GM19328 (cell line): ENCODE measurements around the gene TNIP1.
A peak's percentile ranks its signal among the peaks of the same experiment; 100 is the strongest.

Experiments used
- ATAC-seq: cut with Tn5 transposase; IDR thresholded peaks from one replicate; pipeline ENCODE4 v1.9.1; 2021; ENCODE audit warnings: mild to moderate bottlenecking, moderate library complexity; ENCODE audit not compliant: unreplicated experiment

The TNIP1 gene

GRCh38 chr5:151066920-151067319 lies 13.9 kb downstream of the TNIP1 start:
- ATAC-seq = no peak

- no peak for ATAC-seq
Measured at GRCh38 chr5:151065609-151066008, 15.2 kb downstream of the TNIP1 start.

GRCh38 chr5:151064916-151065499 lies 15.8 kb downstream of the TNIP1 start:
- ATAC-seq = no peak

GRCh38 chr5:151063142-151063989 lies 17.5 kb downstream of the TNIP1 start:
- no peak for ATAC-seq

- ATAC-seq = no peak
Measured at GRCh38 chr5:151062405-151063141, 18.3 kb downstream of the TNIP1 start.

GRCh38 chr5:151060742-151061141 lies 20.1 kb downstream of the TNIP1 start:
- ATAC-seq = no peak

GRCh38 chr5:151058891-151059489 lies 21.8 kb downstream of the TNIP1 start:
- no peak for ATAC-seq

GRCh38 chr5:151058301-151058700 lies 22.5 kb downstream of the TNIP1 start:
- ATAC-seq = no peak

GRCh38 chr5:151056379-151057325 lies 24.2 kb downstream of the TNIP1 start:
- ATAC-seq = no peak

GRCh38 chr5:151055336-151055735 lies 25.5 kb downstream of the TNIP1 start:
- no peak for ATAC-seq

GRCh38 chr5:151054709-151055108 lies 26.1 kb downstream of the TNIP1 start:
- ATAC-seq = no peak

GRCh38 chr5:151053796-151054462 lies 26.9 kb downstream of the TNIP1 start:
- no peak for ATAC-seq

- no peak for ATAC-seq
Measured at GRCh38 chr5:151052836-151053235, 28.0 kb downstream of the TNIP1 start.

GRCh38 chr5:151051931-151052608 lies 28.8 kb downstream of the TNIP1 start:
- no peak for ATAC-seq

GRCh38 chr5:151051066-151051930 lies 29.5 kb downstream of the TNIP1 start:
- ATAC-seq = peak; percentile 73

- ATAC-seq = no peak
Measured at GRCh38 chr5:151048526-151048925, 32.3 kb downstream of the TNIP1 start.

- ATAC-seq = no peak
Measured at GRCh38 chr5:151047814-151048425, 32.9 kb downstream of the TNIP1 start.
